GM21717 (cell line): Measurements from ENCODE around the gene ARL16.

ENCODE experiments used
- ATAC-seq: cut with Tn5 transposase; IDR thresholded peaks from one replicate; pipeline ENCODE4 v1.9.1; 2021; ENCODE audit warnings: mild to moderate bottlenecking, moderate library complexity; ENCODE audit not compliant: unreplicated experiment

ARL16 gene

GRCh38 chr17:81673561-81674258 is 9.9 kb downstream of the ARL16 start:
- no peak for ATAC-seq

- no peak for ATAC-seq
These were observed 10.6 kb downstream of the ARL16 start for GRCh38 chr17:81672954-81673353.

- no peak for ATAC-seq
These were observed 11.1 kb downstream of the ARL16 start for GRCh38 chr17:81672504-81672903.

GRCh38 chr17:81667754-81668153 is 15.8 kb downstream of the ARL16 start:
- no peak for ATAC-seq

GRCh38 chr17:81666342-81667191 is 17.0 kb downstream of the ARL16 start, which contains the start of the genes CCDC137 and OXLD1:
Gene CCDC137, plus strand, starts transcription at chr17:81666737. Its CDS starts 30 bp downstream, at chr17:81666767.
Gene OXLD1, minus strand, starts transcription at chr17:81666605. Its CDS starts 28 bp downstream, at chr17:81666577.
- peak; percentile 84 for ATAC-seq

GRCh38 chr17:81666092-81666341 is 17.6 kb downstream of the ARL16 start:
- peak; percentile 20 for ATAC-seq

- ATAC-seq: no peak
These were observed 18.1 kb downstream of the ARL16 start for GRCh38 chr17:81665205-81666091.

- ATAC-seq: no peak
These were observed 19.5 kb downstream of the ARL16 start for GRCh38 chr17:81664051-81664470.

GRCh38 chr17:81662002-81662401 is 21.6 kb downstream of the ARL16 start:
- ATAC-seq: no peak

- ATAC-seq: no peak
These were observed 23.2 kb downstream of the ARL16 start for GRCh38 chr17:81660441-81660840.

- ATAC-seq: no peak
These were observed 24.6 kb downstream of the ARL16 start for GRCh38 chr17:81659038-81659437.

GRCh38 chr17:81656835-81657234 is 26.8 kb downstream of the ARL16 start:
- ATAC-seq: no peak

- no peak for ATAC-seq
These were observed 27.4 kb downstream of the ARL16 start, which contains the start of gene PDE6G for GRCh38 chr17:81656118-81656743. Gene PDE6G, minus strand, starts transcription at chr17:81656542. Its CDS starts 3,237 bp downstream, at chr17:81653305.

- no peak for ATAC-seq
These were observed 28.0 kb downstream of the ARL16 start for GRCh38 chr17:81655378-81656117.

- no peak for ATAC-seq
These were observed 30.5 kb downstream of the ARL16 start for GRCh38 chr17:81652906-81653771.

GRCh38 chr17:81651692-81652091 is 31.9 kb downstream of the ARL16 start:
- ATAC-seq: no peak

GRCh38 chr17:81650951-81651350 is 32.6 kb downstream of the ARL16 start:
- no peak for ATAC-seq

- ATAC-seq: no peak
These were observed 34.9 kb downstream of the ARL16 start for GRCh38 chr17:81648707-81649085.
